NCI-H2196 treated with DMSO at 0.1 percent for 48 hours (cell line): ENCODE data around the gene UNC13C.
"Not testable (repeated sequence)": the region's sequence is repeated elsewhere in the genome, so short reads cannot be mapped to it uniquely, and the experiment has no call there.

Source experiments
- DNase-seq: peaks from one replicate; lab custom pipeline; 2025; ENCODE audit not compliant: unreplicated experiment; lab: John Stamatoyannopoulos, UW

The UNC13C gene

GRCh38 chr15:53978253-53978906 lies at the start of gene UNC13C:
UNC13C (plus strand) TSS chr15:53978441; CDS start chr15:54012904, 34,463 bp downstream.
- no peak for DNase-seq

DNA sequence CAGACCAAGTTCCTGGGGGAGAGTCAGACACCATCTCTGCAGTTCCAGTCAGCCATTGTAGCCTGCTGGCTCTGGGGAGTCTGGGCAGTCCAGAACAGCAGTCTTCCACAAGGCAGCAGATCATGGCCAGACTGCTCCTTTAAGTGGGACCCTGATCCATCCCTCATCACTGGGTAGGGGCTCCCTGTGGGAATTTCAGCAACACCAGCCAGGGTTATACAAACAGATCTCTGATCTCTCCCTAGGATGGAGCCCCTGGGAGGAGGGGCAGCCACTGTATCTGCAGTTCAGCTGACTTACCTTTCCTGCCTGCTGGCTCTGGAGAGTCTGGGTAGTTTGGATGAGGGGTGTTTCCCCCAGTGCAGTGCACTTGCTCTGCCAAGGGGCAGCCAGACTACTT lies 42.1 kb upstream of the UNC13C start:
- no peak for DNase-seq

- not testable (repeated sequence) for DNase-seq
Measured at GRCh38 chr15:53937632-53938031, 40.6 kb upstream of the UNC13C start.

GRCh38 chr15:53950572-53950971 lies 27.7 kb upstream of the UNC13C start:
- no peak for DNase-seq

DNA sequence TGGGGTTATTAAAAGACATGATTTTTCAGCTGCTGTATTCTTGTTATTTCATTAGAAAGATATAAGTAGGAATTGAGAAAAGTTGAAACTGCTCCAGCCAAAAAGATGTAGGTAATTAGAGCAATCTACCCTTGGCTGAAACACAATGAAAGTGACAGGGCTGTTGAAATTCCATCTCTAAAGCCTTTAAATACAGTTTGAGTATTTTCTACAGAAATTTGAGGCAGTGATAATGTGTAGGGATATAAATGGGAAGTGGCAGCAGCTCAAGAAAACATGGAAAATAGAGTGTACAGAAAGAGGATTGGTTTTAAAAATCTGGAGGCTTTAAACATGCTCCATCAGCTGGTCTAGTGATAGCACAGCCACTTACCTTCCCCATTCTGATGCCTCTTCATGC lies 22.8 kb upstream of the UNC13C start:
- DNase-seq, result no peak

GRCh38 chr15:53962646-53963561 lies 15.3 kb upstream of the UNC13C start:
- no peak for DNase-seq

DNA sequence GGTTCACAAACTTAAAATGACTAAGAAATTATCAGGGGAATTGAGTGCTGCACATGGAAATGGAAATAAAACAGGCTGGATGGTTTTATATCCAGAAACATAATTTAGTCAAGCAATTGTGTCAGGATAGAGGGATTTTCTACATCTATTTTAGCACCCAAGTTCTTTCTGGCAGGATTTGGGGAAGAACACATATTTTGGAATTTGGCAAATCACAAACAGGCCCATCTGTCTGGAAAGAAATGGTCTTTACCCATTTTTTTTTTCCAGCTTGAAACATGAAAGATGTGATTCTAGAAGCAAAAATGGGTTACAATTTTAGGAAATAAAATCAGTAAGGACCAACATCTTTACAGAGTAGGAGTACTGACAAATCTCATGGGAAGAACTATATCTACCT lies 14.4 kb upstream of the UNC13C start:
- no peak for DNase-seq

DNA sequence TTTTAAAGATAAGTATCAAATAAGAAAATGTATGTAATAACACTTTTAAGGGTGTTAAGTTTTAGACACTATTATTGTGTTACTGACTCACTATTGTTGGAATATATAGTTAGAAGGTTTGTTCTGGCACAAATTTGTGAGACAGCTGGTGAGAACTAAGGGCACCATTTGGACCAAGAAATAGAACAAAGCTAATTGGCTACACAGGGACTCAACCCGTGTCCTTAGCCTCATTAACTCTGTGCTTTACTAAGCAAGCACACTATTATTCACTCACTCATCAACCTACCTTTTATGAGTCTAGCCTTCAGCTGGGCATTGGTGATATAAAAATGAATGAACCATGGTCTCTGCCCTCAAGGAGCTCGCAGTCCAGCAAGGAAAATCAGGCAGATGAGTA lies 4.1 kb upstream of the UNC13C start:
- no peak for DNase-seq

DNA sequence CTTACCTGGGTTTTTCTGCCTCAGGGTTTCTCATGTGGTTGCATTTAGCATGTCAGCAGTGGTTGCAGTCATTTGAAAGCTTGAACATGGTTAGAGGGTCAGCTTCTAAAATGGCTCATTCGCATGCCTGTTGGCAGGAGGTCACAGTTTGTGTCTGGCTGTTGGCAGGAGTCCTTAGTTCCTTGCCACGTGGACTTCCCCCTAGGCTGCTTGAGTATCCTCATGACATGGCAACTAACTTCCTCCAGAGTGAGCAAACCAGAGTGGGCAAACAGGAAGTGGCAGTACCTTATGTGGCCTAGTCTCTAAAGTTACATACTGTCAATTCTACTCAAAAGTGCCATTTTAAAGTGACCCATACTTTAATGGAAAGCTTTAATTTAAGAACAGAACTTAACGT lies 3.4 kb upstream of the UNC13C start:
- DNase-seq, result no peak

DNA sequence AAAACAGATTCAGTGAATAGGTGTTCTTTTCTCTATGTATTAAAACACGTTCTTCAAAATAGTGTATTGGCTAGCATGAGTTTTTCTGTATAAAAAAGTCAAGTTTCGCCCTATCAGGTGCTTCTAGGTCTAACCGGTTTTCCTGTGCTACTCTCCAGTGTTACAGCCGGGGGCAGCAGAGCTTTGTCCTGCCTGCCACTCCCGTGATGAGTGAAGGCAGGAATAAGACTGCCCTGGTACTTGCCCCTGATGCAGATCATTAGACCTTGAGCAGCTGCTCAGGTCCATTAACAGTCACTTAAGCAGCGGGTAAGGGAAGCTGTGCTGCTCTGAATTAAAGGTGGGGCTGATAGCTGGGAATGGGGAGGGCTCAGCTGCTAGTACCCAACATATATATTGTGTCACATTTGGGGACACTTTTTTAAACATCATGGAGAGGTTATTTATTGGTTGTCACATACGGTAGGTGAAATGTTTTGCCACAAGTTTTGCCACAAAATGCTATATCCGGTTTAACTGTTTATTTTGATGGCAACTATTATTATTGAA lies 1.3 kb upstream of the UNC13C start:
- DNase-seq, result no peak

GRCh38 chr15:53979051-53979788 lies 979 bp downstream of the UNC13C start:
- no peak for DNase-seq

DNA sequence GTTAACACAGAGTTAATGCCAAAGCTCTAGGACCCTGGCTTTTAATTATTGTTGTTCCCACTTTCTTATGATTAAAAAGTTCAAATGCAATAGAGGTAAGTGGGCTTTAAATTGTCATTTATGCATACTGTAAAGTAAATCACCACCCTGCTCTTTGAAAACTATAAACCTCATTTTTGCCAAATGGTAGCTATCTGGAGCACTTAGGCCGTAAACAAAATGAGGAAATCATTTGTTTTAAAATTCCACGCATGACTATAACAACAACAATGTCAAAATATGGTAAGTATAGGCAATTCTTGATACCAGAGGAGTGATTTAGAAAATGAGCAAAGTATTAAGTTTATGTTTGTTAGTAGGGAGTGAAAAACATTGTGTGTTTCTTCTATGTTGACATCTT lies 1.8 kb downstream of the UNC13C start:
- no peak for DNase-seq

DNA sequence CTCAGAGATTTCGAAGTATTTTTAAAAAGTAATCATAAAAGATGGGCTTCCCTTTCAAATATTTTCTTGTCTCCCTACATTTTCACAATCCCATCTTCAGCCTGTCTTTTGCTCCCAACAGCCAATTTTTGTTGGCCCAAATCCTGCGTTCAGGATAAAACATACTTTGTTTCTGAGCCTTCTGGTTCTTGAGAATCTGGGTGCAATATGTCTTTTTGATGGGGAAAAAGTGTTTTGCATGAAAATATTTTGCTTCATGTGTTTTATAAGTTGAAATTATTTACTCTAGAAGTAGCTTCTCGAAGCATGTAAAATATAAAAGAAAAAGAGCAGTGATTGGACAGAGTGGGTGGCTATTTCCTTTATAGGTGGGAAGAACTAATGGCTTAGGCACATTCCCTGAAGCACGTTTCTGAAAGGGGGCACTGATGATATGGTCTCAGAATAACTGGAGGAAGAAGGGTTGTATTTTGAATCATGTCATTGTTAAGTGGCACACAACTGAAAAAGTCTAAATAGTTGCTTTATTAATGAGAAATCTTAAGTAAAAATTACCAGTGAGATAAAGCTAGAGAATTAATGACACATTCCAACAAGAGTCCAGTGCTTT lies 3.9 kb downstream of the UNC13C start:
- DNase-seq, result no peak

- DNase-seq, result no peak
Measured at GRCh38 chr15:53982876-53983275, 4.6 kb downstream of the UNC13C start.

DNA sequence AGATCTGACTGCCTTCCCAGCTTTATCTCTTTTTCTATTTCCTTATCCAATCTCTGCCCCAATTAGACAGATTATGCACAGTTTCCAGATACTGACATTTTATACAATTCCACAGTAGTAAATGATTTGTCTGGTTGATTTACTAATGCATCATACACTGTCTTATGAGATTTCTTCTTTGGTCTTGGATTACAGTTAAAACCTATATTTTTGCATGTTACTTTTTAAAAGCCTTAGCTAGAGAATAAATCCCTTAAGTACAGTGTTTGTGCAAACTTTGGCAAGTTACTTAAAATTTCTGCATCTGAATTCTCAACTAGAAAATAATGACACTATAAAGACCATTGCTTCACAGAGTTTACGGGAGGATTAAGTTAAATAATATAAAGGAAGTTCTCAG lies 6.0 kb downstream of the UNC13C start:
- no peak for DNase-seq

DNA sequence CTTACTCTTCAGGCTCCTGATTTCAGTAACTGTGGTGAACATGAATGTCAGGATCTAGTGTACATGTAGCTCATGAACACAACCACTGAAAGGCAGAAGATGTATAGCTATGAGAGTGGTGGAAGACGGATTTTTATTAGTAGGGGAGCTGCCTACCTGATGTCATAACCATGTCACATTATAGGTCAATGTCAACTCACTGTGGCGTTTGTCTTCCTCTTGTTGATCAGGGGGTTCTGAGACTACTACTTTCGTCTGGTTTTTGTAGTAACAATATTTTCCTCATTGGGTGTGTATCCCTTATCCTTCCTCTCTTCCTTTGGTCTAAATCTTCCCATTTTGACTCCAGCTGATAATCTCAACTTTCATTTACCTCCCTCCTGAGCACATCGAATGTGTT lies 7.3 kb downstream of the UNC13C start:
- no peak for DNase-seq

DNA sequence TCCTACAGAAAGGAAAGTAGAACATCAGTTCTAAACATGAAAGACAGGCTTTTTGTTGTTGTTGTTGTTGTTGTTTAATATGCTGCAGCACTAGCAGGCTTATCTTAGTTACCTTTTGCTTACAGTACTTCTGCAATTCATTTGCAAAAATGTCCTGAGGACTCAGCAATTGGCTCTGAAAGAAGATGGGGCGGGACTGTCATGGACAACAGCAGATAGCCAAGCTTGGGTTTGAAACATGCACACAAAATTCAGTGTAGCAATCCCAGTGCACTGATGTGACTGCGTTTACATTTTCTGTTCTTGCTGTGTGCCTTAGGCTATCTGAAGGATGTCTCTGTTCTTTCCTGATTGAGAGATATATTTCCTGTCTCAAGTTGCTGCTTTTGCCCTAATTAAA lies 9.2 kb downstream of the UNC13C start:
- DNase-seq, result no peak

DNA sequence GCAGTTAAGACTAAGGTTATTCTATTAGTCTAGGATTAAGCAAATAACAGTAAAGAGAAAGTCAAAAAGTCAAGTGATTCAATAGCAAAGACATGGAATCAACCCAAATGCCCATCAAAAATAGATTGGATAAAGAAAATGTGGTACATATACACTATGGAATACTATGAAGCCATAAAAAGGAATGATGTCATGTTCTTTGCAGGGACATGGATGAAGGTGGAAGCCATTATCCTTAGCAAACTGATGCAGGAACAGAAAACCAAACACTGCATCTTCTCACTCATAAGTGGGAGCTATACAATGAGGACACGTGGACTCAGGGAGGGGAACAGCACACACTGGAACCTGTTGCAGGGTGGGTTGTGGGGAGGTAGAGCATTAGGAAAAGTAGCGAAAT lies 29.0 kb downstream of the UNC13C start:
- DNase-seq, result no peak

GRCh38 chr15:54011656-54012055 lies 33.4 kb downstream of the UNC13C start:
- DNase-seq, result no peak

- DNase-seq, result no peak
Measured at GRCh38 chr15:54014067-54014655, 35.9 kb downstream of the UNC13C start.

GRCh38 chr15:54017251-54017650 lies 39.0 kb downstream of the UNC13C start:
- DNase-seq, result no peak
